RWPE2 (cell line): ENCODE results near the gene ITCH.
"Not testable (repeated sequence)": the region's sequence is repeated elsewhere in the genome, so short reads cannot be mapped to it uniquely, and the experiment has no call there.

Source experiments
- ATAC-seq: fragments of 200-7000 bp; cut with Tn5 transposase; 3 replicates; pipeline ENCODE4 v1.9.1; 2021; ENCODE audit warnings: low read depth
- DNase-seq: peaks from one replicate; pipeline ENCODE4 v3.0.0-alpha.2; 2020; ENCODE audit warnings: low spot score
- H3K27ac ChIP-seq: fragments of 450-650 bp; 2 replicates; pipeline ENCODE4 v1.5.1; 2017; ENCODE audit warnings: mild to moderate bottlenecking; ENCODE audit not compliant: poor library complexity, severe bottlenecking
- H3K27me3 ChIP-seq: fragments of 250-450 bp; sonication (Bioruptor Pico); 2 replicates; pipeline ENCODE4 v1.5.1; 2021; ENCODE audit warnings: mild to moderate bottlenecking, moderate library complexity; ENCODE audit not compliant: insufficient read depth, poor library complexity, severe bottlenecking
- H3K36me3 ChIP-seq: fragments of 250-450 bp; sonication (Bioruptor Pico); 2 replicates; pipeline ENCODE4 v1.5.1; 2020; ENCODE audit warnings: low read depth, mild to moderate bottlenecking, moderate library complexity
- H3K4me1 ChIP-seq: fragments of 250-450 bp; sonication (Bioruptor Pico); 2 replicates; pipeline ENCODE4 v1.5.1; 2021; ENCODE audit warnings: mild to moderate bottlenecking, moderate library complexity; ENCODE audit not compliant: insufficient read depth, poor library complexity, severe bottlenecking
- H3K4me3 ChIP-seq: fragments of 250-450 bp; sonication (Bioruptor Pico); 2 replicates; pipeline ENCODE4 v1.5.1; 2021; ENCODE audit warnings: mild to moderate bottlenecking, moderate library complexity; ENCODE audit not compliant: severe bottlenecking
- H3K9me3 ChIP-seq: fragments of 250-450 bp; sonication (Bioruptor Pico); 2 replicates; pipeline ENCODE4 v1.5.1; 2021; ENCODE audit warnings: mild to moderate bottlenecking, moderate library complexity; ENCODE audit not compliant: severe bottlenecking
- TF ChIP-seq, protein P1 (sequence below): fragments of 450-650 bp; IDR thresholded peaks from one replicate; pipeline ENCODE4 v1.5.1; 2017; ENCODE audit warnings: mild to moderate bottlenecking, moderate library complexity; ENCODE audit not compliant: poor library complexity, severe bottlenecking

ITCH gene

DNA sequence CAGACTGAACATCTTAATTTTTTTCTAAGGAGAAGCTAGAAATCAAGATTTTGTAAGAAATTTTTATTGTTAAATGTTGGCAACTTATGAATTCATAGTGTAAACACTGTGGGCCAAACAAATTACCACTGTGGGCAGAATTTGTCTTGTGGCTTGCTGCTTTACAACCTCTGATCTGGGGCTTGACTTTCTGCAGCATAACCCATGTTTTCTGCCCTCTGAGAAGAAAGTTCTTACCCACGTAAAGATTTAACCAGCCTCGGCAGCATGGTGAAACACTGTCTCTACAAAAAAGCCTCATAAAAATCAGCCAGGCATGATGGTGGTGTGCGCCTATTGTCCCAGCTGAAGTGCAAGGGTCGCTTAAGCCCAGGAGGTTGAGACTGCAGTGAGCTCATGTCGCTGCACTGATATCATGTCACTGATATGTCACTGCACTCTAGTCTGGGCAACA, 12.9 kb downstream of the ITCH start:
- peaks cover 90% of the 10 kb centered on the region for H3K36me3 ChIP-seq
- ATAC-seq (0 out of 3 replicates have a peak, but pooled peaks have one; percentile 14), DNase-seq (peak; percentile 42)
- no peak overlapping the region for H3K4me3 ChIP-seq
- peaks cover 12% of the 10 kb centered on the region for H3K4me1 ChIP-seq
- H3K9me3 ChIP-seq = no peaks in the 10 kb centered on the region
- no peak overlapping the region for H3K27ac ChIP-seq
- no peaks in the 10 kb centered on the region for H3K27me3 ChIP-seq
- TF ChIP-seq, protein P1, sequence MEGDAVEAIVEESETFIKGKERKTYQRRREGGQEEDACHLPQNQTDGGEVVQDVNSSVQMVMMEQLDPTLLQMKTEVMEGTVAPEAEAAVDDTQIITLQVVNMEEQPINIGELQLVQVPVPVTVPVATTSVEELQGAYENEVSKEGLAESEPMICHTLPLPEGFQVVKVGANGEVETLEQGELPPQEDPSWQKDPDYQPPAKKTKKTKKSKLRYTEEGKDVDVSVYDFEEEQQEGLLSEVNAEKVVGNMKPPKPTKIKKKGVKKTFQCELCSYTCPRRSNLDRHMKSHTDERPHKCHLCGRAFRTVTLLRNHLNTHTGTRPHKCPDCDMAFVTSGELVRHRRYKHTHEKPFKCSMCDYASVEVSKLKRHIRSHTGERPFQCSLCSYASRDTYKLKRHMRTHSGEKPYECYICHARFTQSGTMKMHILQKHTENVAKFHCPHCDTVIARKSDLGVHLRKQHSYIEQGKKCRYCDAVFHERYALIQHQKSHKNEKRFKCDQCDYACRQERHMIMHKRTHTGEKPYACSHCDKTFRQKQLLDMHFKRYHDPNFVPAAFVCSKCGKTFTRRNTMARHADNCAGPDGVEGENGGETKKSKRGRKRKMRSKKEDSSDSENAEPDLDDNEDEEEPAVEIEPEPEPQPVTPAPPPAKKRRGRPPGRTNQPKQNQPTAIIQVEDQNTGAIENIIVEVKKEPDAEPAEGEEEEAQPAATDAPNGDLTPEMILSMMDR = no peak

DNA sequence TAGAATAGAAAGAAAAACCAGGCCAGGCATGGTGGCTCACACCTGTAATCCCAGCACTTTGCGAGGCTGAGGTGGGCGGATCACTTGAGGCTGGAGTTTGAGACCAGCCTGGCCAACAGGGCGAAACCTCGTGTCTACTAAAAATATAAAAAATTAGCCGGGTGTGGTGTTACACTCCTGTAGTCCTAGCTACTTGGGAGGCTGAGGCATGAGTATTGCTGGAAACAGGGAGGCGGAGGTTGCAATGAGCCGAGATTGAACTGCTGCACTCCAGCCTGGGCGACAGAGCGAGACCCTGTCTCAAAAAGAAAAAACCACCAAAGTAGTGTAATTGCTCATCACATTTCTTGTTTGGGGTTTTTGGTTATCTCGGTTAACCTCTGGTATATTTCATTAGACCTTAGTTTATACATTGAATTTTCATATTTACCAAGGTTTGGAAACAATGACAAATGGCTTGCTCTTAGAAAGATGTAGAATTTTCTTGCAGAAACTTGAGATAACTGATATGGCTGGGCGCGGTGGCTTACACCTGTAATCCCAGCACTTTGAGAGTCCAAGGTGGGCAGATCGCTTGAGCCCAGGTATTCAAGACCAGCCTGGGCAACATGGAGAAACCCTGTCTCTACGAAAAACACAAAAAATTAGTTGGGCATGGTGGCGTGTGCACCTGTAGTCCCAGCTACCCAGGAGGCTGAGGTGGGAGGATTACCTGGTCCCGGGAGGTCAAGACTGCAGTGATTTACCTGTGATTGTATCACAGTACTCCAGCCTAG, 14.2 kb downstream of the ITCH start:
- peaks cover 91% of the 10 kb centered on the region for H3K36me3 ChIP-seq
- no peaks in the 10 kb centered on the region for H3K9me3 ChIP-seq
- H3K4me1 ChIP-seq = peaks cover 12% of the 10 kb centered on the region
- no peaks in the 10 kb centered on the region for H3K27me3 ChIP-seq
- H3K27ac ChIP-seq = no peak overlapping the region
- DNase-seq (peak; percentile 53), ATAC-seq (no peak)
- TF ChIP-seq, protein P1 = no peak
- no peak overlapping the region for H3K4me3 ChIP-seq

GRCh38 chr20:34382174-34382573, 19.1 kb downstream of the ITCH start:
- H3K27ac ChIP-seq = no peak overlapping the region
- H3K9me3 ChIP-seq = no peaks in the 10 kb centered on the region
- DNase-seq (peak; percentile 15), ATAC-seq (no peak)
- TF ChIP-seq, protein P1 = no peak
- H3K4me1 ChIP-seq = peaks cover 25% of the 10 kb centered on the region
- peaks cover 60% of the 10 kb centered on the region for H3K36me3 ChIP-seq
- H3K4me3 ChIP-seq = no peak overlapping the region
- H3K27me3 ChIP-seq = no peaks in the 10 kb centered on the region

GRCh38 chr20:34382877-34383455, 19.9 kb downstream of the ITCH start:
- peaks cover 29% of the 10 kb centered on the region for H3K4me1 ChIP-seq
- H3K27me3 ChIP-seq, H3K27ac ChIP-seq, H3K9me3 ChIP-seq, ATAC-seq, H3K4me3 ChIP-seq: not testable (repeated sequence)
- DNase-seq = peak; percentile 66
- H3K36me3 ChIP-seq = peaks cover 52% of the 10 kb centered on the region

DNA sequence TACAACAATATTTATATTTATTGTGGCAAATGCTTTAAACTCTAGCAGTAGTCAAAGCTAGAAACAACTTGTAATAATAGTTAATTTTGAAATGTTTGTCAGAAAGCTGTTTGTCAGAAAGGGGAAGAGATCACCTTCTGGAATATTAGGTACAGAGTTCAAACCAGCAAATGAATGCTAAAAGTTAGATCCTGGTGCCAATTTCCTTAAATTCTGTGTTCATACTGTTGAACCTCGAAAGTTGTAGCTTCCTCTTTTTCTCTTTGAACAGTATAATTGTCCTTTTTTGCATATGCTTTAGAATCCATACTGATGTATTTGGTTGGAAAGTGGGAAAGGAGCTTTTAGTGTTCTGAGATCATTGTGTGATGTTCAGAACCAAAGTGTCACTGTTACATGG, 22.4 kb downstream of the ITCH start:
- ATAC-seq (no peak), DNase-seq (no peak)
- peak overlapping the region; percentile 72 for H3K27ac ChIP-seq
- no peaks in the 10 kb centered on the region for H3K9me3 ChIP-seq
- peaks cover 51% of the 10 kb centered on the region for H3K36me3 ChIP-seq
- H3K4me3 ChIP-seq = no peak overlapping the region
- TF ChIP-seq, protein P1 = no peak
- H3K4me1 ChIP-seq = peaks cover 45% of the 10 kb centered on the region
- no peaks in the 10 kb centered on the region for H3K27me3 ChIP-seq
